ACC112 (cell line): ENCODE measurements around the gene NSF.
"Not testable (repeated sequence)": the region's sequence is repeated elsewhere in the genome, so short reads cannot be mapped to it uniquely, and the experiment has no call there.

Source experiments
- H2AFZ ChIP-seq: fragments of 200-600 bp; sonication (generic); one replicate; pipeline ENCODE4 v1.6.0; 2017; ENCODE audit warnings: antibody characterized with exemption, low read length; ENCODE audit not compliant: unreplicated experiment
- H3K27ac ChIP-seq: fragments of 200-600 bp; sonication (generic); 2 replicates; pipeline ENCODE4 v1.5.1; 2014; ENCODE audit warnings: low read depth, mild to moderate bottlenecking, antibody characterized with exemption, low read length, moderate library complexity
- H3K27me3 ChIP-seq: fragments of 200-600 bp; sonication (generic); 2 replicates; pipeline ENCODE4 v1.6.1; 2014; ENCODE audit warnings: mild to moderate bottlenecking, antibody characterized with exemption, low read length, moderate library complexity, mixed read lengths; ENCODE audit not compliant: insufficient read depth
- H3K36me3 ChIP-seq: fragments of 200-600 bp; sonication (generic); 2 replicates; pipeline ENCODE4 v1.6.1; 2016; ENCODE audit warnings: mild to moderate bottlenecking, antibody characterized with exemption, low read length, moderate library complexity, mixed read lengths; ENCODE audit not compliant: insufficient read depth
- H3K4me1 ChIP-seq: fragments of 200-600 bp; sonication (generic); one replicate; pipeline ENCODE4 v1.6.1; 2016; ENCODE audit warnings: low read length, mixed read lengths; ENCODE audit not compliant: insufficient read depth, unreplicated experiment, control insufficient read depth
- H3K4me3 ChIP-seq: fragments of 200-600 bp; sonication (generic); 2 replicates; pipeline ENCODE4 v1.5.1; 2014; ENCODE audit warnings: mild to moderate bottlenecking, low read depth, low read length
- H3K79me2 ChIP-seq: fragments of 200-600 bp; sonication (generic); one replicate; pipeline ENCODE4 v1.6.0; 2016; ENCODE audit warnings: low read length; ENCODE audit not compliant: control insufficient read depth, unreplicated experiment, insufficient read depth

Gene NSF

GRCh38 chr17:46756081-46756735 is 165.7 kb downstream of the NSF start:
- H3K27me3 ChIP-seq = no peaks in the 10 kb centered on the region
- no peak overlapping the region for H3K27ac ChIP-seq
- no peaks in the 10 kb centered on the region for H3K79me2 ChIP-seq
- H3K4me3 ChIP-seq = no peak overlapping the region
- H3K4me1 ChIP-seq = peaks cover 8% of the 10 kb centered on the region
- H3K36me3 ChIP-seq = peaks cover 8% of the 10 kb centered on the region; the same call in 1 of the 2 replicates
- H2AFZ ChIP-seq = no peak overlapping the region

GRCh38 chr17:46756861-46757260 is 166.4 kb downstream of the NSF start:
- Histone ChIP-seq H3K4me1 (peaks cover 8% of the 10 kb centered on the region), H3K27ac (no peak overlapping the region), H3K36me3 (peaks cover 8% of the 10 kb centered on the region; the same call in 1 of the 2 replicates), H3K4me3 (no peak overlapping the region), H3K79me2 (no peaks in the 10 kb centered on the region), H2AFZ (no peak overlapping the region), H3K27me3 (no peaks in the 10 kb centered on the region)

DNA sequence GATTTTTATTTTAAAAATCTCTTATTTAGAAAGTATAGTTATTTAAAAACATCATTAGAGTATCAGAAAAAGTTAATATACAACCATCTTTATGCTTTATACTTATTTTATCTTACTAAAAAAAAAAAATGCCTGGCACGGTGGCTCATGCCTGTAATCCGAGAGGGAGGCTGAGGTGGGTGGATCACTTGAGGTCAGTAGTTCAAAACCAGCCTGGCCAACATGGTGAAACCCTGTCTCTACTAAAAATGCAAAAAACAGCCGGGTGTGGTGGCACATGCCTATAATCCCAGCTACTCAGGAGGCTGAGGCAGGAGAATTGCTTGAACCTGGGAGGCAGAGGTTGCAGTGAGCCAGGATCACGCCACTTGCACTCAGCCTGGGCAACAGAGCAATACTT is 167.1 kb downstream of the NSF start:
- H3K27ac ChIP-seq, H2AFZ ChIP-seq, H3K4me1 ChIP-seq, H3K79me2 ChIP-seq, H3K36me3 ChIP-seq, H3K27me3 ChIP-seq, H3K4me3 ChIP-seq: not testable (repeated sequence)

DNA sequence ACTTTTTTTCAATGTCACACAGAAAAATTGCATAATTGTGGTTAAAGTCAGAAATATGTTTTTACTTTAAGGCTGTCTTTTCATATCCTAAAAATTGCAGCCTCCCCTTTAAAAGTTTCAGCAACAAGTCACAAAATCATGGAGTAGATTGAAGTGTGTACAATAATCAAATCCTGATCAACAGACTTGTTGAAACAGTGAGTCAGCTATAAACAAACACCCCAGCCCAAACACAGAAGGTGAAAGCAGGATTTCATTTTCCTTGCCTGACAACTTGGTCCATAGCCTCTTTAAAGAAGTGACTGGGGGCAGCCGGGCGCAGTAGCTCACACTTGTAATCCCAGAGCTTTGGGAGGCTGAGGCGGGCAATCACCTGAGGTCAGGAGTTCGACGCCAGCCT is 168.1 kb downstream of the NSF start:
- Histone ChIP-seq H3K79me2 (no peaks in the 10 kb centered on the region), H3K27ac (no peak overlapping the region), H3K36me3 (peaks cover 8% of the 10 kb centered on the region; the same call in 1 of the 2 replicates), H3K27me3 (no peaks in the 10 kb centered on the region), H3K4me3 (no peak overlapping the region), H2AFZ (no peak overlapping the region), H3K4me1 (peaks cover 8% of the 10 kb centered on the region)

DNA sequence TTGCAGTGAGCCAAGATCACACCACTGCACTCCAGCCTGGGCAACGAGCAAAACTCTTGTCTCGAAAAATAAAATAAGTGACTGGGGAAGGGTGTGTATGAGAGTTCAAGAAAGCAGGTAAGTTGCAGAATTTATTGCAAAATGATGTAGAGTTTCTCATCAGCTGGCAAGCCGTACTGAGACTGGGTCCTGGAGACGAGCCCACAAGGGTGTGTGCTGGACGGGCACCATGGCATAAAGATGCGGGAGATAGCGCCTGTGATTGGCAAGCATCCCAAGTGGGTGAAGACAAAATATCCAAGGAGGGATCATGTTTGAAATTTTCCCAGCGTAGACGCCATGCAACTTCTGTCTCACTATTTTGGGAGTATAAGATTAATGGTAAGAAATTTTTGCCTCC is 168.7 kb downstream of the NSF start:
- Histone ChIP-seq H3K27me3 (no peaks in the 10 kb centered on the region), H3K4me1 (peaks cover 13% of the 10 kb centered on the region), H3K4me3 (no peak overlapping the region), H3K27ac (no peak overlapping the region), H3K36me3 (peaks cover 8% of the 10 kb centered on the region; the same call in 1 of the 2 replicates), H3K79me2 (no peaks in the 10 kb centered on the region), H2AFZ (no peak overlapping the region)

DNA sequence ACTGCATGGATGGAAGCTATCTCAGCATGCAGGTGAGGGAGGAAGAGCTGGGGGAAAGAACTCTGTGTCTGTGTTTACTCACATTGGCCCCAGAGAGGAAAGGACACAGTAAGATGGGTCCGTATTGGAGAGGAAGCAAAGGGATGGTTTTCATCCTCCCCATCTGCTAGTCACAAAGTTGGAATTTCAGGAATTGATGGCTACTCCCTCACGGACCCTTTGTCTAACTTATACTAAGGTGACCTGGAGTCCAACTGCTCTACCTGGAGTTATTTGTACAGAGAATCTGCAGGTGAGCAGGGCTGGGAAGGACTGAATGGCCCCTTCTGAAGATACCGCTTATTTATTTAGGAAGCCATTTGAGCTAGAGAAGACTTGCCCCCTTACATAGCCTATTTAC is 172.9 kb downstream of the NSF start:
- H3K4me1 ChIP-seq = peaks cover 22% of the 10 kb centered on the region
- no peak overlapping the region for H3K27ac ChIP-seq
- H3K36me3 ChIP-seq = no peaks in the 10 kb centered on the region
- H2AFZ ChIP-seq = no peak overlapping the region
- H3K79me2 ChIP-seq = no peaks in the 10 kb centered on the region
- H3K4me3 ChIP-seq = no peak overlapping the region
- no peaks in the 10 kb centered on the region for H3K27me3 ChIP-seq

- peak overlapping the region; percentile 40; the same call in 1 of the 2 replicates for H3K27ac ChIP-seq
Measured at GRCh38 chr17:46764000-46764708, 173.7 kb downstream of the NSF start.

GRCh38 chr17:46764709-46765401 is 174.4 kb downstream of the NSF start:
- no peak overlapping the region for H2AFZ ChIP-seq
- no peaks in the 10 kb centered on the region for H3K27me3 ChIP-seq
- peak overlapping the region; percentile 40 for H3K27ac ChIP-seq

More at GRCh38 chr17:46764000-46764708, 173.7 kb downstream of the NSF start:
- H3K4me1 ChIP-seq = peaks cover 21% of the 10 kb centered on the region
- H3K4me3 ChIP-seq = no peak overlapping the region
- no peak overlapping the region for H2AFZ ChIP-seq
- no peaks in the 10 kb centered on the region for H3K27me3 ChIP-seq
- no peaks in the 10 kb centered on the region for H3K36me3 ChIP-seq
- H3K79me2 ChIP-seq = no peaks in the 10 kb centered on the region

GRCh38 chr17:46765453-46765852 is 175.0 kb downstream of the NSF start:
- peaks cover 28% of the 10 kb centered on the region for H3K4me1 ChIP-seq
- H3K27me3 ChIP-seq = no peaks in the 10 kb centered on the region
- H2AFZ ChIP-seq = no peak overlapping the region
- no peak overlapping the region for H3K4me3 ChIP-seq
- no peaks in the 10 kb centered on the region for H3K36me3 ChIP-seq
- H3K27ac ChIP-seq = peak overlapping the region; percentile 40
- H3K79me2 ChIP-seq = no peaks in the 10 kb centered on the region

More at GRCh38 chr17:46764709-46765401, 174.4 kb downstream of the NSF start:
- H3K4me1 ChIP-seq = peaks cover 25% of the 10 kb centered on the region
- H3K4me3 ChIP-seq = 0 out of 2 replicates have a peak overlapping the region, but pooled peaks have one; percentile 21
- no peaks in the 10 kb centered on the region for H3K79me2 ChIP-seq
- no peaks in the 10 kb centered on the region for H3K36me3 ChIP-seq

GRCh38 chr17:46766493-46767491 is 176.3 kb downstream of the NSF start:
- H3K27ac ChIP-seq = no peak overlapping the region
- no peak overlapping the region for H2AFZ ChIP-seq
- no peaks in the 10 kb centered on the region for H3K36me3 ChIP-seq
- no peaks in the 10 kb centered on the region for H3K27me3 ChIP-seq
- H3K4me3 ChIP-seq = no peak overlapping the region
- H3K4me1 ChIP-seq = peaks cover 32% of the 10 kb centered on the region
- H3K79me2 ChIP-seq = no peaks in the 10 kb centered on the region
